ENCODE results near the gene LEPROT. TPM values are rescaled to one million over a fixed set of nuclear protein-coding genes. Genes with fewer than 3 reads are reported as not detected.

The LEPROT gene
- total and polyA plus RNA-seq, 12 donors, result 26.2 to 55.5 (median 39.2) TPM

- H3K27ac ChIP-seq, result no peak overlapping the region
- intact Hi-C loops (cut with DNase I), result loop anchor here in 1 of 10 donors (10.0 kb wide), 1 partner anchor 46 kb away; no protein-coding TSS in a partner anchor
Observed at GRCh38 chr1:65478379-65479026, 58.0 kb downstream of the LEPROT start.

DNA sequence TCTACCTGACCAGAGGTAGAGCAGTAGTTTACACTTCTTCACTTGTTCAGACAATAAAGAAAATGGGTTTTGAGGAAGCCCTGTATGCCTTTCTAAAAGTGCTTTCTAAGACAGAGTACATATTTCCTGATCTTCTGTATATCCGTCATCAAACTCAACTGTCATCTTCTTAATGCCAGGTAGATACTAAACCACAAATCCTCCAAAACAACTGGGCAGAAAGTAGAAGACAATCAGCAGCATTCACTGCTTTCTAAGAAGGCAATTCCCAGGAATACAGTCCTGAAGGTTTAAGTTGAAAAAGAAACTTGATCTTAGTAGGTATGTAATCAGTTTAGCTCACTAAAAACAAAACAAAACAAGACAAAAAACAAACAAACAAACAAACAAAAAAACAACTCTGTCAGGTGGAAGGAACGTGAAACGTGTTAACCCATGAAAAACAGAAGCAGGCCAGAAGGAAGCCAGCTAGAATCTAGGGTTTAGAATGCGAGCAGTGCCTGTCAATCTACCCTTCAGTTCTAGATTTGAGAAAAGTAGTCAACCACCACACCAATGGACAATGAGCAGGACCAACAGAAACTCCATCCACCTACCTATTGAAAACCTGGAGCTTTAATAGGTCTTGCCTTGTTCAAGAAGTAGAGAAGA is 59.2 kb downstream of the LEPROT start:
- no peak for DNase-seq
- no peak for ATAC-seq
- Histone ChIP-seq H3K27me3 (no peaks in the 10 kb centered on the region), H3K4me1 (peaks cover 0 to 24% (median 3%) of the 10 kb centered on the region in 9 donors), H3K4me3 (no peak overlapping the region), H3K9me3 (no peaks in the 10 kb centered on the region), H3K36me3 (no peaks in the 10 kb centered on the region), H3K27ac (no peak overlapping the region)
- WGBS, 2 donors, result 94 to 96% methylated on average over 4 of the region's 4 CpGs
- intact Hi-C loops (cut with DNase I), result loop anchor here in 1 of 10 donors (10.0 kb wide), 1 partner anchor 45 kb away; no protein-coding TSS in a partner anchor
- TF ChIP-seq CTCF (IDR thresholded peaks at IDR 0.05), result no peak

More at GRCh38 chr1:65478379-65479026, 58.0 kb downstream of the LEPROT start:
- Histone ChIP-seq H3K36me3 (no peaks in the 10 kb centered on the region), H3K9me3 (no peaks in the 10 kb centered on the region), H3K27me3 (no peaks in the 10 kb centered on the region), H3K4me1 (peaks cover 0 to 24% (median 3%) of the 10 kb centered on the region in 9 donors), H3K4me3 (no peak overlapping the region)
- no peak for TF ChIP-seq CTCF (IDR thresholded peaks at IDR 0.05)
- ATAC-seq, result no peak
- 68 to 78% methylated on average over 3 of the region's 3 CpGs for WGBS, 2 donors
- no peak for DNase-seq

- no peaks in the 10 kb centered on the region for H3K9me3 ChIP-seq
- WGBS, 2 donors, result 82 to 85% methylated on average over 4 of the region's 4 CpGs
- intact Hi-C loops (cut with DNase I), result no loop called here
- peaks cover 0 to 22% (median 3%) of the 10 kb centered on the region in 9 donors for H3K4me1 ChIP-seq
- no peak overlapping the region for H3K27ac ChIP-seq
- H3K36me3 ChIP-seq, result no peaks in the 10 kb centered on the region
- no peak for DNase-seq
- ATAC-seq, result no peak
- no peaks in the 10 kb centered on the region for H3K27me3 ChIP-seq
- H3K4me3 ChIP-seq, result no peak overlapping the region
- no peak for TF ChIP-seq CTCF (IDR thresholded peaks at IDR 0.05)
Observed at GRCh38 chr1:65480684-65481405, 60.4 kb downstream of the LEPROT start.

- intact Hi-C loops (cut with DNase I), result no loop called here
- H3K36me3 ChIP-seq, result no peaks in the 10 kb centered on the region
- no peak overlapping the region for H3K4me3 ChIP-seq
- H3K9me3 ChIP-seq, result no peaks in the 10 kb centered on the region
- H3K4me1 ChIP-seq, result no peaks in the 10 kb centered on the region
- DNase-seq (no peak), ATAC-seq (no peak)
- H3K27me3 ChIP-seq, result no peaks in the 10 kb centered on the region
- WGBS, 2 donors, result 86 to 88% methylated on average over 8 of the region's 8 CpGs
- no peak overlapping the region for H3K27ac ChIP-seq
- no peak for TF ChIP-seq CTCF (IDR thresholded peaks at IDR 0.05)
Observed at GRCh38 chr1:65483993-65484754, 63.7 kb downstream of the LEPROT start.
